Heart right ventricle (tissue), 16 donors: ENCODE measurements around the gene GPX2. TPM values are rescaled to one million over a fixed set of nuclear protein-coding genes. Genes with fewer than 3 reads are reported as not detected.

Source experiments
- ATAC-seq, 8 donors: fragments of 200-7000 bp; cut with Tn5 transposase; one replicate each; pipeline ENCODE4 v1.9.1; 2020; ENCODE audit warnings: mild to moderate bottlenecking in 8 of 8, moderate library complexity in 8 of 8, moderate number of reproducible peaks in 1 of 8
- DNase-seq, 2 donors: peaks; one replicate each; pipeline ENCODE4 v3.0.0-alpha.2; 2020
- H3K27ac ChIP-seq, 10 donors: fragments of 200-600 bp; sonication (generic) in 2 of 10; one replicate each; pipeline versions ENCODE4 v1.5.0 to v1.8.0; 2020 to 2022; ENCODE audit warnings: mild to moderate bottlenecking in 3 of 10
- H3K27me3 ChIP-seq, 7 donors: fragments of 200-600 bp; one replicate each; pipeline ENCODE4 v1.8.0; 2021 to 2022; ENCODE audit warnings: mild to moderate bottlenecking in 2 of 7
- H3K36me3 ChIP-seq, 9 donors: fragments of 200-600 bp; sonication (generic) in 1 of 9; one replicate each; pipeline versions ENCODE4 v1.5.0 to v1.8.0; 2020 to 2022; ENCODE audit warnings: mild to moderate bottlenecking in 2 of 9
- H3K4me1 ChIP-seq, 9 donors: fragments of 200-600 bp; sonication (generic) in 1 of 9; one replicate each; pipeline versions ENCODE4 v1.5.0 to v1.8.0; 2020 to 2022; ENCODE audit warnings: mild to moderate bottlenecking in 4 of 9
- H3K4me3 ChIP-seq, 10 donors: fragments of 200-600 bp; sonication (generic) in 2 of 10; one replicate each; pipeline versions ENCODE4 v1.5.0 to v1.8.0; 2020 to 2022; ENCODE audit warnings: mild to moderate bottlenecking in 7 of 10, moderate library complexity in 2 of 10
- H3K9me3 ChIP-seq, 11 donors: fragments of 200-600 bp in 10 of 11; sonication (generic) in 2 of 11; one replicate each; pipeline versions ENCODE4 v1.5.0 to v1.8.0; 2013 to 2022; ENCODE audit warnings: mild to moderate bottlenecking in 2 of 11, control low read depth in 1 of 11, moderate library complexity in 1 of 11
- CTCF ChIP-seq, 9 donors: fragments of 200-600 bp; sonication (generic) in 2 of 9; IDR thresholded peaks; one replicate each; pipeline versions ENCODE4 v1.5.0 to v1.8.0; 2021 to 2022; ENCODE audit warnings: antibody characterized with exemption in 9 of 9, mild to moderate bottlenecking in 5 of 9, moderate library complexity in 1 of 9
- WGBS, 2 donors: extraction: QIAGEN DNeasy Blood & Tissue Kit; methylation state at CpG; one replicate each; pipeline ENCODE4 v1.1.7; 2013; ENCODE audit warnings: inconsistent platforms in 1 of 2; 5-methylcytosine and 5-hydroxymethylcytosine counted together
- intact Hi-C, 10 donors: fragments of 100-400 bp; cut with DNase I; formaldehyde crosslinking; loops; one replicate each; pipeline versions ENCODE4 v1.11.1 to v1.14.2; 2022
- polyA plus RNA-seq, 2 donors: library from polyadenylated mRNA; stranded (reverse); fragments of 200-250 nt; gene quantifications; one replicate each; pipeline ENCODE4 v1.2.3, GENCODE V29; 2013
- total RNA-seq, 10 donors: library from RNA; stranded (reverse); fragmentation: NEBNext Ultra II Directional in 3 of 10; extraction: Animal tissue kit (Norgen Biotek cat#: 25700) in 3 of 10; gene quantifications; one replicate each; pipeline versions ENCODE4 v1.2.1 to v1.2.4, GENCODE V29; 2021 to 2023
- donor health status: Arrhythmogenic right ventricular cardiomyopathy.
- donor health status: ischemic (EF 13 %, LVEDD 7.1; RV severe dilation, severe dysfunction).
- donor health status: healthy with polysubstance abuse.
- donor health status: DM: no; HTN: yes; CAD: no.
- donor health status: DM: no; HTN: no; CAD: no.
- donor health status: ischemic (EF 25% LVEDD 6.9; RV normal size, moderate dysfunction).
- donor health status: ischemic (EF 25% LVEDD 5.7; RV mildly dilated, moderate dysfunction).
- donor health status: healthy.
- donor health status: DM: yes; HTN: yes; CAD: no.
- donor health status: Ischemic cardiomyopathy.
- donor health status: ischemic (EF 35%, LVEDD 5.7; RV mildly dilated, moderate dysfunction).
- donor health status: nonischemic (EF 11% LVEDD 7.7; RV severe dilation, severe dysfunction).
- donor health status: DM: yes; HTN: yes; CAD: no.
- donor health status: PGD.
- donor health status: ischemic (EF 29% LVEDD 5.4; RV normal size, mild dysfunction).
- donor health status: nonischemic (EF 23%, LVEDD 6.1; RV moderate dilation, normal function).

Gene GPX2
- total and polyA plus RNA-seq, 12 donors, result not detected

GRCh38 chr14:64940336-64940910 is 2.1 kb downstream of the GPX2 start:
- H3K27ac ChIP-seq, result no peak overlapping the region
- intact Hi-C loops, result no loop called here
- H3K9me3 ChIP-seq, result no peaks in the 10 kb centered on the region
- ATAC-seq (no peak), DNase-seq (no peak)
- peaks cover 0 to 79% (median 0%) of the 10 kb centered on the region in 9 donors for H3K36me3 ChIP-seq
- peaks cover 0 to 30% (median 14%) of the 10 kb centered on the region in 9 donors for H3K4me1 ChIP-seq
- TF ChIP-seq CTCF (IDR thresholded peaks at IDR 0.05), result no peak
- no peaks in the 10 kb centered on the region for H3K27me3 ChIP-seq
- 95 to 97% methylated on average over 3 of the region's 3 CpGs for WGBS, 2 donors
- H3K4me3 ChIP-seq, result no peak overlapping the region

DNA sequence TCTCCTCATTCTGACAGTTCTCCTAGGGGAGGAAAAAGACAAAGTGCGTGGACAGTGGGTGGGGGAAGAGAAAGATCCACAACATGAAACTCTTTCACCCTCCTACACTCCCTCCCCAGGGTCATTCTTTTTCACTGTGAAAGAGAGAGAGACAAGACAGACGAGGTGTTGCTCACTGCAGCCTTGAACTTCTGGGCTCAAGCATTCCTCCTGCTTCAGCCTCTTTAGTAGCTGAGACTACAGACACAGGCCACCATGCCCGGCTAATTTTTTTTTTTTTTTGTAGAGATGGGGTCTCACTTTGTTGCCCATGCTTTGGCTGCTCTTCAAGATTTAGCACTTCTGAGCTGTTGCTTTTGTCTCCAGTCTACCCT is 2.7 kb downstream of the GPX2 start:
- WGBS, 2 donors, result 84 to 87% methylated on average over 3 of the region's 3 CpGs
- intact Hi-C loops, result no loop called here
- Histone ChIP-seq H3K9me3 (no peaks in the 10 kb centered on the region), H3K4me1 (peaks cover 0 to 36% (median 16%) of the 10 kb centered on the region in 9 donors), H3K4me3 (no peak overlapping the region), H3K27me3 (no peaks in the 10 kb centered on the region), H3K27ac (no peak overlapping the region), H3K36me3 (peaks cover 0 to 83% (median 0%) of the 10 kb centered on the region in 9 donors)
- TF ChIP-seq CTCF (IDR thresholded peaks at IDR 0.05), result no peak
- DNase-seq, result no peak
- ATAC-seq, result no peak

DNA sequence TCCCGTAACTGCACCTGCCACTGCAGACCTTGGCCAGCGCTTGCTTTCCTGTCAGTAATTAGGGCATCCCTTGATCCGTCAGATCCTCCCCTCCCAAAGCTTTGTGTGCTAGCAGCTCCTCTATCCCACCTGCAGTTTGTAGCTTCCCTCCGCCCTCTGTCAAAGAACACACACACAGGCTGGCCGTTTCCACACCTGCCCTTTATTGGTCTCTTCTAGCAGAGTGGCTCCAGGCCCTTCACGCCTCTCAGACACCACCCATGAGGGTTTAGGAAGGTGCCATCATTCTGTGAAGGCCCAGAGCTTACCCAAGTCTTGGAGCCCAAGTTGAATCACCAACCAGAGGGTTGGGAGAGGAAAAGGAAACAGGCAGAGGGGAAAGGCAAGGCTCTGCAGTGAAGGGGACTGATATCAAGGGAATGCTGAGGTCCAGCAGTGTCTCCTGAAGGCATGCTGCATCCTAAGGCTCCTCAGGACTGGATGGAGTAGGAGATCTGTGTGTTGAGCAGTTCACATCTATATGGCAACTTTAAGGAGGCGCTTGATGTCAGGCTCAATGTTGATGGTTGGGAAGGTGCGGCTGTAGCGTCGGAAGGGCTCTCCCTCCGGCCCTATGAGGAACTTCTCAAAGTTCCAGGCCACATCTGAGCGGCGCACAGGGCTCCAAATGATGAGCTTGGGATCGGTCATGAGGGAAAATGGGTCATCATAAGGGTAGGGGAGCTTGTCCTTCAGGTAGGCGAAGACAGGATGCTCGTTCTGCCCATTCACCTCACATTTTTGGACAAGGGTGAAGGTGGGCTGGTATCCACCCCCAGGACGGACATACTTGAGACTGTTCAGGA is 3.4 kb downstream of the GPX2 start:
- Histone ChIP-seq H3K9me3 (no peaks in the 10 kb centered on the region), H3K4me3 (no peak overlapping the region), H3K4me1 (peaks cover 0 to 40% (median 21%) of the 10 kb centered on the region in 9 donors), H3K27me3 (no peaks in the 10 kb centered on the region), H3K36me3 (peaks cover 0 to 89% (median 1%) of the 10 kb centered on the region in 9 donors), H3K27ac (no peak overlapping the region)
- intact Hi-C loops, result no loop called here
- no peak for TF ChIP-seq CTCF (IDR thresholded peaks at IDR 0.05)
- DNase-seq (no peak), ATAC-seq (no peak)
- WGBS, 2 donors, result 94 to 96% methylated on average over 17 of the region's 17 CpGs

DNA sequence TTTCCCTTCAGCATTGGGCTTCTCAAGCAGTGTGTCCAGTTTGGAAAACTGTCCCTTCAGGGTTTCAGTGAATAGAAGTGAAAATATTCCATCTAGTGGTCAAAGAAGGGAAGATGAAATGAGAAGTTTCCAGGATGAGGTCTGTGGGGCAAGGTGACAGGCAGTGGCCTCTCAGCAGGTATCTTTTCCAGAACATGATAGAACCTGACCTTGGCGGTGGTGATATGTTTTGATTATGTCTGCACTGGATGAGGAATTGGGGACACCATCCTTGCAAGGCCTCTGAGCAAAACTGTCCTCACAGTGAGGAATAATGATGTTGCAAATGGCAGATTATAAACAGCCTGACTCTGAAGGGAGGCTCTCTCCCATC is 4.7 kb downstream of the GPX2 start:
- no peaks in the 10 kb centered on the region for H3K9me3 ChIP-seq
- intact Hi-C loops, result no loop called here
- H3K27ac ChIP-seq, result peak overlapping the region in 3 of 10 donors; percentile 6 to 65 (median 16)
- 89 to 96% methylated on average over 1 of the region's 1 CpG for WGBS, 2 donors
- TF ChIP-seq CTCF (IDR thresholded peaks at IDR 0.05), result peak in 8 of 9 donors; percentile 12 to 48 (median 34)
- no peaks in the 10 kb centered on the region for H3K27me3 ChIP-seq
- H3K36me3 ChIP-seq, result peaks cover 0 to 94% (median 9%) of the 10 kb centered on the region in 9 donors
- H3K4me1 ChIP-seq, result peaks cover 0 to 30% (median 24%) of the 10 kb centered on the region in 9 donors
- DNase-seq (no peak), ATAC-seq (peak in 3 of 8 donors; percentile 5 to 51 (median 47))
- no peak overlapping the region for H3K4me3 ChIP-seq
